ENCODE results near the gene RAG1. TPM values are rescaled to one million over a fixed set of nuclear protein-coding genes. Genes with fewer than 3 reads are reported as not detected.
A peak's percentile ranks its signal among the peaks of the same experiment; 100 is the strongest.

Gene RAG1
- polyA plus RNA-seq, 2 of the 4 experiments (the other 2 are of a cell fraction) = 0.18 to 0.43 TPM

- FAIRE-seq (no peak), ATAC-seq (peak; percentile 89 to 93), DNase-seq (ENCODE audit: low read depth in 1 of 2, low spot score in 1 of 2) (peak; percentile 15 to 56)
- WGBS (ENCODE audit: missing lambda C conversion rate) = 9% methylated on average over 15 of the region's 15 CpGs
- ChIA-PET CTCF (interaction anchor here (0.6 to 8.7 kb wide), 34 partner anchors 11 to 359 kb away, joined by 3 to 155 read pairs (median 4); partner anchors contain the start of gene IFTAP), POLR2A (no interaction called here)
- TF ChIP-seq RAD21 (conservative IDR thresholded peaks at IDR 0.05 in 1 of 2, IDR thresholded peaks at IDR 0.05 in 1 of 2) = peak; percentile 81 to 86
- peak; percentile 66 for TF ChIP-seq SMC3 (IDR thresholded peaks at IDR 0.05)
- TF ChIP-seq CTCF (IDR thresholded peaks at IDR 0.05) = peak; percentile 88
- TF ChIP-seq USF2 (IDR thresholded peaks at IDR 0.05) = no peak
- Histone ChIP-seq H3K4me3 (peak overlapping the region; percentile 30; the same call in 2 of the 3 replicates), H3K9me3 (no peaks in the 10 kb centered on the region), H3K27ac (no peak overlapping the region), H3K4me2 (peak overlapping the region; percentile 76), H3K4me1 (no peaks in the 10 kb centered on the region)
These were observed 3.3 kb upstream of the RAG1 start for GRCh38 chr11:36564376-36565030.

GRCh38 chr11:36565031-36565610 lies 2.7 kb upstream of the RAG1 start:
- peak in 1 of 2 experiments; percentile 41; a peak in 2 of 6 replicates for ATAC-seq
- no peaks in the 10 kb centered on the region for H3K9me3 ChIP-seq
- no peak overlapping the region for H3K27ac ChIP-seq
- POLR2A ChIA-PET = no interaction called here
- H3K4me3 ChIP-seq = peak overlapping the region; percentile 30; the same call in 2 of the 3 replicates
- TF ChIP-seq TFCP2L1 (CRISPR knock-in tag; IDR thresholded peaks at IDR 0.05) (no peak), ELK1 (IDR thresholded peaks at IDR 0.05; ENCODE audit: low read depth, low read length) (no peak), SMC3 (IDR thresholded peaks at IDR 0.05) (no peak), ESRRA (IDR thresholded peaks at IDR 0.05; ENCODE audit: borderline replicate concordance, low read length) (no peak), ZNF302 (CRISPR knock-in tag; IDR thresholded peaks at IDR 0.05) (no peak), HDAC2 (IDR thresholded peaks at IDR 0.05) (no peak)
- CTCF ChIA-PET = interaction anchor here (0.6 to 8.7 kb wide), 25 partner anchors 10 to 272 kb away, joined by 3 to 155 read pairs (median 5); partner anchors contain the start of gene IFTAP
- no peak for FAIRE-seq
- WGBS (ENCODE audit: missing lambda C conversion rate) = 26% methylated on average over 6 of the region's 6 CpGs
- H3K4me1 ChIP-seq = no peaks in the 10 kb centered on the region
- DNase-seq (ENCODE audit: low read depth in 1 of 2, low spot score in 1 of 2) = no peak
- H3K4me2 ChIP-seq = peak overlapping the region; percentile 76

- ChIA-PET CTCF (interaction anchor here (0.6 to 8.7 kb wide), 5 partner anchors 9 to 745 kb away, joined by 3 to 155 read pairs (median 47); no protein-coding TSS in a partner anchor), POLR2A (no interaction called here)
- TF ChIP-seq ELK1 (IDR thresholded peaks at IDR 0.05; ENCODE audit: low read depth, low read length) (no peak), HMGXB4 (CRISPR knock-in tag; IDR thresholded peaks at IDR 0.05; ENCODE audit: borderline replicate concordance) (no peak), NR3C1 (IDR thresholded peaks at IDR 0.05) (no peak), KDM1A (IDR thresholded peaks at IDR 0.05; ENCODE audit: low read depth) (no peak), NPAS2 (CRISPR knock-in tag; IDR thresholded peaks at IDR 0.05; ENCODE audit: borderline replicate concordance) (no peak), CTCF (IDR thresholded peaks at IDR 0.05) (no peak), NFE2L2 (conservative IDR thresholded peaks at IDR 0.05; ENCODE audit: low read length) (no peak), EP300 (IDR thresholded peaks at IDR 0.05) (no peak), SREBF2 (IDR thresholded peaks at IDR 0.05) (no peak), POLR2AphosphoS2 (conservative IDR thresholded peaks at IDR 0.05; ENCODE audit: low read length) (no peak), JUN (IDR thresholded peaks at IDR 0.05) (no peak), ZFP36 (IDR thresholded peaks at IDR 0.05; ENCODE audit: borderline replicate concordance, partially characterized antibody) (no peak), EHMT2 (IDR thresholded peaks at IDR 0.05; ENCODE audit: low read depth) (no peak), ZC3H11A (IDR thresholded peaks at IDR 0.05) (no peak)
These were observed 1.3 kb upstream of the RAG1 start for GRCh38 chr11:36566407-36567053.

More at GRCh38 chr11:36566407-36567053, 1.3 kb upstream of the RAG1 start:
- no peak for ATAC-seq
- H3K9me3 ChIP-seq = no peaks in the 10 kb centered on the region
- H3K4me1 ChIP-seq = no peaks in the 10 kb centered on the region
- no peak for FAIRE-seq
- H3K4me2 ChIP-seq = no peak overlapping the region
- no peak overlapping the region for H3K4me3 ChIP-seq
- no peak for DNase-seq (ENCODE audit: low read depth in 1 of 2, low spot score in 1 of 2)
- no peak overlapping the region for H3K27ac ChIP-seq
- WGBS (ENCODE audit: missing lambda C conversion rate) = 23% methylated on average over 4 of the region's 4 CpGs
